GM18498 (cell line): Measurements from ENCODE around the gene MGAT4C.
"Not testable (repeated sequence)": the region's sequence is repeated elsewhere in the genome, so short reads cannot be mapped to it uniquely, and the experiment has no call there.

Experiments used
- ATAC-seq: cut with Tn5 transposase; IDR thresholded peaks from one replicate; pipeline ENCODE4 v1.9.1; 2021; ENCODE audit warnings: mild to moderate bottlenecking, moderate library complexity; ENCODE audit not compliant: unreplicated experiment

MGAT4C gene

GRCh38 chr12:86256163-86256562 lies at the start of gene MGAT4C:
Gene MGAT4C (minus strand): TSS chr12:86256391.
- no peak for ATAC-seq

- not testable (repeated sequence) for ATAC-seq
Observed at GRCh38 chr12:86296396-86296795, 40.2 kb upstream of the MGAT4C start.

- ATAC-seq: no peak
Observed at GRCh38 chr12:86293682-86294240, 37.6 kb upstream of the MGAT4C start.

- no peak for ATAC-seq
Observed at GRCh38 chr12:86292480-86292879, 36.3 kb upstream of the MGAT4C start.

GRCh38 chr12:86290615-86291014 lies 34.4 kb upstream of the MGAT4C start:
- no peak for ATAC-seq

- no peak for ATAC-seq
Observed at GRCh38 chr12:86286119-86286518, 29.9 kb upstream of the MGAT4C start.

GRCh38 chr12:86283620-86284019 lies 27.4 kb upstream of the MGAT4C start:
- no peak for ATAC-seq

GRCh38 chr12:86275356-86275755 lies 19.2 kb upstream of the MGAT4C start:
- ATAC-seq: no peak

GRCh38 chr12:86265329-86265695 lies 9.1 kb upstream of the MGAT4C start:
- no peak for ATAC-seq

GRCh38 chr12:86264451-86265328 lies 8.5 kb upstream of the MGAT4C start:
- ATAC-seq: no peak

GRCh38 chr12:86261578-86261977 lies 5.4 kb upstream of the MGAT4C start:
- no peak for ATAC-seq

GRCh38 chr12:86261142-86261541 lies 5.0 kb upstream of the MGAT4C start:
- no peak for ATAC-seq

GRCh38 chr12:86260183-86260582 lies 4.0 kb upstream of the MGAT4C start:
- ATAC-seq: no peak

- ATAC-seq: no peak
Observed at GRCh38 chr12:86257134-86257533, 943 bp upstream of the MGAT4C start.

GRCh38 chr12:86254399-86255107 lies 1.6 kb downstream of the MGAT4C start:
- no peak for ATAC-seq

GRCh38 chr12:86249851-86250250 lies 6.3 kb downstream of the MGAT4C start:
- ATAC-seq: no peak

- ATAC-seq: no peak
Observed at GRCh38 chr12:86249276-86249675, 6.9 kb downstream of the MGAT4C start.

- no peak for ATAC-seq
Observed at GRCh38 chr12:86247871-86248270, 8.3 kb downstream of the MGAT4C start.

GRCh38 chr12:86241600-86241999 lies 14.6 kb downstream of the MGAT4C start:
- no peak for ATAC-seq

GRCh38 chr12:86234316-86234855 lies 21.8 kb downstream of the MGAT4C start:
- no peak for ATAC-seq

- ATAC-seq: no peak
Observed at GRCh38 chr12:86233126-86233525, 23.1 kb downstream of the MGAT4C start.
